ENCODE measurements around the gene RELB.

The RELB gene

GRCh38 chr19:45025264-45025663, 24.0 kb downstream of the RELB start:
- DNase-seq: no peak

GRCh38 chr19:45027371-45027770, 26.1 kb downstream of the RELB start:
- DNase-seq: no peak

GRCh38 chr19:45030825-45031224, 29.6 kb downstream of the RELB start:
- no peak for DNase-seq

- DNase-seq: no peak
Observed at GRCh38 chr19:45032421-45032820, 31.2 kb downstream of the RELB start.

- DNase-seq: no peak
Observed at GRCh38 chr19:45035755-45036154, 34.5 kb downstream of the RELB start.

- DNase-seq: no peak
Observed at GRCh38 chr19:45037393-45038169, 36.3 kb downstream of the RELB start.

- peak; percentile 94 for DNase-seq
Observed at GRCh38 chr19:45038931-45039893, 37.9 kb downstream of the RELB start, which contains the start of gene CLASRP. TSS of gene CLASRP (plus strand) at chr19:45039045. CDS start at chr19:45040213, 1,168 bp downstream.

GRCh38 chr19:45040059-45040771, 39.0 kb downstream of the RELB start:
- no peak for DNase-seq

- no peak for DNase-seq
Observed at GRCh38 chr19:45041125-45041524, 39.9 kb downstream of the RELB start.

GRCh38 chr19:45045671-45046353, 44.5 kb downstream of the RELB start:
- DNase-seq: no peak

- no peak for DNase-seq
Observed at GRCh38 chr19:45046355-45046754, 45.1 kb downstream of the RELB start.

GRCh38 chr19:45047188-45047797, 46.0 kb downstream of the RELB start:
- DNase-seq: no peak

- no peak for DNase-seq
Observed at GRCh38 chr19:45049073-45049736, 47.9 kb downstream of the RELB start.

- no peak for DNase-seq
Observed at GRCh38 chr19:45050036-45050435, 48.8 kb downstream of the RELB start.

- DNase-seq: no peak
Observed at GRCh38 chr19:45051929-45052579, 50.8 kb downstream of the RELB start.

GRCh38 chr19:45056831-45057230, 55.6 kb downstream of the RELB start:
- DNase-seq: no peak

- DNase-seq: no peak
Observed at GRCh38 chr19:45057444-45057843, 56.2 kb downstream of the RELB start.

- no peak for DNase-seq
Observed at GRCh38 chr19:45058622-45059159, 57.4 kb downstream of the RELB start.

GRCh38 chr19:45059258-45059965, 58.1 kb downstream of the RELB start:
- peak; percentile 95 for DNase-seq

GRCh38 chr19:45061965-45062364, 60.7 kb downstream of the RELB start:
- DNase-seq: no peak
